Stimulated activated CD4-positive, alpha-beta T cell treated with anti-CD3 and anti-CD28 coated beads, Interleukin-15, amount 100 ng/mL, for 48 hours (primary cell): ENCODE data around the gene CSNK2A2.

ENCODE experiments used
- DNase-seq, 2 donors: peaks; one replicate each; pipeline ENCODE4 v3.0.0-alpha.2; 2020; ENCODE audit warnings: low read depth in 2 of 2

Gene CSNK2A2

DNA sequence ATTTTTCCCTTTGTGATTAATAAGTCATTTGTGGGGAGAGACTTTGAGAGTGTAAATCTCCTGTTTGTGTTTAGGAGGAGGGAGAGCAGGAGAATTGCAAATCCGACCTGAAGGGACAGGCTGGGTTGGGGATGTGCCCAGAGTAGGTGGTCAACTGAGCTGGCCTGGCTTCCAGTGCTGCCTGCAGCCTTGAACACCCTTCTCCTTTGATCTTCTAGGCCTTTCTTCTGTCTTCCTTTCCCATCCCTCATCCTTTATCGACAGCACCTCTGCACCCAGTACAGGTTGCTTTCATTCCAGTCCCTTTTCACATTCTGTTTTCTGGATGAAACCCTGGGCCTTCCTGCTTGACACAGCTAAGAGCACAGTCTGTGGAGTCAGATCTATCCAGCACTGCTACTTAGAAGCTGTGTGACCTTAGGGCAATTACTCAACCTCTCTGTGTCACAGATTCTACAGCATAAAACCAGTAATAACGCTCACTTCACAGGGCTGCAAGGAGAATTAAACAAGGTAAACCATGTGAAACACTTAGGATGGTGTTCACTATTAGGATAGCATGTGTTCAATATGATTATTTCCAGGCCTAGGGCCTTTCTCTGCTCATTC, 1.0 kb upstream of the CSNK2A2 start:
- no peak for DNase-seq

GRCh38 chr16:58197314-58198012, 443 bp downstream of the CSNK2A2 start:
- DNase-seq: no peak

- no peak for DNase-seq
These were observed 1.0 kb downstream of the CSNK2A2 start for GRCh38 chr16:58196898-58197313.

GRCh38 chr16:58195771-58196170, 2.1 kb downstream of the CSNK2A2 start:
- no peak for DNase-seq

- no peak for DNase-seq
These were observed 2.6 kb downstream of the CSNK2A2 start for GRCh38 chr16:58195344-58195743.

DNA sequence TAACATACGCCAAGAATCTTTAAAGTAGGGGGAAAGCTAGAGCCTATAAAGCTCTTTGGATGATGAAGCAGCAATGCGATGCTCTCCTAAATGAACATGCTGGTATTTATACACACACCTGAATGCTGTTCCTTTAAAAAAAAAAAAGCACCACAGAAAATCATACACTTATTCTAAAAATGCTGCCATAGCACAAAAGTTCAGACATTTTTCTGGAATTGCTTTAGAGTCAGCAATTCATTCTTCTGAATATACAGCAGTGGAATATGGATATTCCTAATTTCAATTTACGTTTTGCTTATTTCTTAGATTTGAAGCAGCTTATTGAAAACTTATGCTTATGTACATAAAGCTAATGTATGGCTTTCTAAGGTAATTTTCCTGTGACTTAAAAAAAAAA, 3.1 kb downstream of the CSNK2A2 start:
- no peak for DNase-seq

- no peak for DNase-seq
These were observed 10.1 kb downstream of the CSNK2A2 start for GRCh38 chr16:58187665-58188421.

- no peak for DNase-seq
These were observed 10.8 kb downstream of the CSNK2A2 start for GRCh38 chr16:58187092-58187491.

GRCh38 chr16:58186176-58186944, 11.5 kb downstream of the CSNK2A2 start:
- DNase-seq: no peak

DNA sequence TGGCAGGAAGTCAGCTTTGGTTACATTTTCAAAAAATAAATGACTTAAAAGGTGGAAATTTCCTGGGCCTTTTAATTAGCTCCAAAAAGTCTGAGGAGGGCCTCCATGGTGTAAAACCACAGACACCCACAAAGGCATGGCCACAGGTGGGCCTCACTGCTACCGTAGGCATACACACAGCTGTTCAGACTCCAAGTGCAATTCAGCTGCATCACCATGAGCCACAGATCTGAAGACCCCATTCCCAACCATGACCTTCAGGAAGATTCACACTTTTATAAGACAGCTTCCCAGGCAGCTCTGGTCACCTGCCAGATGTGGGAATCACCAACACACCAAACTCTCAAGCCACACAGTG, 20.6 kb downstream of the CSNK2A2 start:
- DNase-seq: no peak

DNA sequence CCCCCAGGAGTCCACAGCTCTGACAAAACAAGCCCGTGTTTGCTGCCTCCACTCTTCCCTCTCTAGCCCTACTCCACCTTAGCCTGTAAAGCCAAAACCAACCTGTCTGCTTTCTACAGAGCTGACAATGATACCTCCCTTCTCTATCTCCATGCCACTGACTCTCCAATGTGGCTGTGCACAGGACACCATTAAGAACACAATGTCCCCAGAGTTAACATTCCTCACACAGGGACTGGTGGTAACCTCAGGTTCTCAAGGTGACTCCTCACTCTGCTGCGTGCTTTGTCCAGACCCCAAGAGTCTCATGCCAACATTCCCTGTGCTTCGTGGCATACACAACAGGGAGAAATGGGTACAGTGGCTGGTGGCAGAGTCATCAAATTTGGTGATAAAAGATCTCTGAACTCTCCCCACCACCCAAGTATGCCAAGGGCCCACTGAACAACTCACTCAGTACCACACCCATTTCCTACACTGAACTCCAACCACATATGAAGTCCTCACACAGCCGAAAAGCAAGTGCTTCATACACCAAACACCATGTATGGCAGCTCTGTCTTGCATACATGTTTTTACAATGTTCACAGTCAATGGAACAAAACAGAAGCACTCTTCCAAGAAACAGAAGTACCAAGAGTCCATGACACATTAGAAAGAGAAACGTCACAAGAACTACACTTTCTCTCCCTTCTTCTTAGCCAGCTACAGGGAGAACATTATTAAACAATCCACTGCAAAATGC, 21.1 kb downstream of the CSNK2A2 start:
- no peak for DNase-seq

GRCh38 chr16:58170223-58170622, 27.7 kb downstream of the CSNK2A2 start:
- no peak for DNase-seq

DNA sequence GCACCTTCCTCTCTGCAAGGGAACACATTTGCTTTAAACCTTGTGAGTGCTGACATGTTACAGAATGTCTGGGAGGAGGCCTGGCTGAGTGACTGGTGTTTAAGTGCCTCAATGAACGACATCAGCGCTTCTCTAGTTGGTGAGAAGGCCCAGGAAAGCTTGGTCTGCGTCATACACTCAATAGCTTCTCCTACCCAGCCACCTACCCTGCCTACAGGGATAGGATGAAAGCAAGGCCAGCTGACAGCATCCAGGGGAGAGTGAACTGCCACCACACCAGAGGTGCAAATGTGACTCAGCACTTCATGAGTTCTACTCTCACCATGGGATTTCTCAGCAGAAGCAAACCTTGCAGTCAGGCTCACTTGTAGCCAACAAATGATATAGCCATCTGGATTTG, 37.1 kb downstream of the CSNK2A2 start:
- DNase-seq: no peak

DNA sequence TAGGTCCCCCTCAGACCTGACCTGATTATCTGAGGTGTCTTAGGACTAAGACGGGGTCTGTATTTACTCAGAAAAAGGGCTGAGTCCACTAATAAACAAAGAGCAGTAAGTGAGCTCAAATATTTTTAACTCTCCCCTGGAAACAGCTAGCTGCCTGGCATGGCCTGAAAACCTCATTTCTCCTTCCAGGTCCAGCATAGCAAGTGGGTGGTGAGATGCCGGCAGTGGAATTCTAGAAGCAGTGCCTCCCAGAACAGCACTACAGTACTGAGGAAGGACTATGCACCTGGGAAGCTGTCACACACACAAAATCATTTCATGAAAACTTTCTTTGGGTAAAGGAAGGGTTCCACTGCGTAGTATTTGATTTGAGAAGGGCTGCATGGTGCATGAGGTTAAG, 39.2 kb downstream of the CSNK2A2 start:
- DNase-seq: no peak

- DNase-seq: no peak
These were observed 39.9 kb downstream of the CSNK2A2 start for GRCh38 chr16:58157951-58158540.

- no peak for DNase-seq
These were observed 40.7 kb downstream of the CSNK2A2 start for GRCh38 chr16:58157239-58157638.

GRCh38 chr16:58155839-58156238, 42.1 kb downstream of the CSNK2A2 start:
- DNase-seq: no peak

DNA sequence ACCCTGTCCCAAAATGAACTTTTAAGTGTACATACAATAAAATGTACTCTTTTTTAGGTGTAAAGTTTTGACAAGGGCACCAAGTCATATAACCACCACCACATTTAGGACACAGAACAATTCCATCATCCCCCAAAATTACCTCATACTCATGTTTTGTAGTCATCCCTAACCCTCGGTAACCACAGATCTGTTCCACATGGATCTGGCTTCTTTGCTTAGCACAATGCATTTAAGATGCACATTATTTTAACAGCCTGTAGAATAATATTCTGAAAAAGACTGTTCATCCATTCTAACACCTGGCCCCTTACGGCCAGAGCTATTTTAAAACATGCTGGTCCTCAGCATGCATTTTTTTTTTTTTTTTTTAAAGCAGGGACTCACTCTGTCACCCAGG, 43.6 kb downstream of the CSNK2A2 start:
- no peak for DNase-seq

DNA sequence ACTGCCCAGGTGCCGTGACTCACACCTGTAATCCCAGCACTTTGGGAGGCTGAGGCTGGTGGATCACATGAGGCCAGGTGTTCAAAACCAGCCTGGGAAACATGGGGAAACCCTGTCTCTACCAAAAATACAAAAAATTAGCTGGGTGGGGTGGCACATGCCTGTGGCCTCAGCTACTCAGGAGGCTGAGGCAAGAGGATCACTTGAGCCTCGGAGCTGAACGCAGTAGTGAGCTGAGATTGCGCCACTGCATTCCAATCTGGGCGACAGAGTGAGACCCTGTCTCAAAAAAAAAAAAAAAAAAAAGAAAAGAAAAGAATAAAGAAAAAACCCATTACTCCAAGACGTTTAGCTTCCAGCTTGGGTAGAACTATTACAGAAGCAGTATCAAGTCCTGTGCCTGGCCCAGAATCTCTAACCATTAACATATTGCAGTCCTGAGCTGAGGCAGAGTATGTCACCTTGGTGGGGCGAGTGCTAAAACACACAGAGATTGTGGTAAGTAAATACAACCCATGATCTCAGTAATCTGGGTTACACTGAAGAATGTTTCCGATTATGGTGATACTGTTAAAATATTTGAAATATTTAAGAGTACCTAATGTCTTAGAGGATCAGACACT, 45.5 kb downstream of the CSNK2A2 start:
- DNase-seq: no peak

GRCh38 chr16:58148526-58148925, 49.4 kb downstream of the CSNK2A2 start:
- no peak for DNase-seq

- no peak for DNase-seq
These were observed 49.8 kb downstream of the CSNK2A2 start for GRCh38 chr16:58148099-58148498.
